GM18517 (cell line): Measurements from ENCODE around the gene TLR3.
A peak's percentile ranks its signal among the peaks of the same experiment; 100 is the strongest.
"Not testable (repeated sequence)": the region's sequence is repeated elsewhere in the genome, so short reads cannot be mapped to it uniquely, and the experiment has no call there.

Source experiments
- ATAC-seq: cut with Tn5 transposase; IDR thresholded peaks from one replicate; pipeline ENCODE4 v1.9.1; 2021; ENCODE audit warnings: mild to moderate bottlenecking, moderate library complexity; ENCODE audit not compliant: unreplicated experiment

TLR3 gene

GRCh38 chr4:186040316-186040715, 28.6 kb upstream of the TLR3 start:
- ATAC-seq: no peak

GRCh38 chr4:186047501-186047900, 21.5 kb upstream of the TLR3 start:
- not testable (repeated sequence) for ATAC-seq

DNA sequence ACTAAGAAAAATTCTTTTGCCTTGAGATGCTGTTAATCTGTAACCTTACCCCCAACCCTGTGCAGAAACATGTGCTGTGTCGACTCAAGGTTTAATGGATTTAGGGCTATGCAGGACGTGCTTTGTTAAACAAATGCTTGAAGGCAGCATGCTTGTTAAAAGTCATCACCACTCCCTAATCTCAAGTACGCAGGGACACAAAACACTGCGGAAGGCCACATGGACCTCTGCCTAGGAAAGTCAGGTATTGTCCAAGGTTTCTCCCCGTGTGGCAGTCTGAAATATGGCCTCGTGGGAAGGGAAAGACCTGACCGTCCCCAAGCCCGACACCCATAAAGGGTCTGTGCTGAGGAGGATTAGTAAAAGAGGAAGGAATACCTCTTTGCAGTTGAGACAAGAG, 18.8 kb upstream of the TLR3 start:
- not testable (repeated sequence) for ATAC-seq

DNA sequence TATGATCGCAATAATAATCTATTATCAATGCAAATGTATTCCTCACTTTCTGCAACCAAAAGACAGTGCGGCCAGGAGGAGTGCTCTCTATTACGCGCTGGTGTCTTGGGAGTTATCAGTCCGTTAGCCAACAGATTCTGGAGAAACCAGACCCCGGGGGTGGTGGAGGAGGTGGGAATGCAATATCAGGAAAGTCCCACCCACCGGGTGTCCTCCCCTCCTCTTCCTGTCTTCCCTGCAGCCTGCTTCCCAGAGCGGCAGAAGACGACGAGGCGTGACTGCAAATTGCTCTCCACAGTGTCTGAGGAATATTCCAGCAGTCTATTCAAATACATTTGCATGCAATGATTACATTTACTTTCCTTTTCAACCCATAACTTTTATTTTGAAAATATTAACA, 17.9 kb upstream of the TLR3 start:
- ATAC-seq: no peak

DNA sequence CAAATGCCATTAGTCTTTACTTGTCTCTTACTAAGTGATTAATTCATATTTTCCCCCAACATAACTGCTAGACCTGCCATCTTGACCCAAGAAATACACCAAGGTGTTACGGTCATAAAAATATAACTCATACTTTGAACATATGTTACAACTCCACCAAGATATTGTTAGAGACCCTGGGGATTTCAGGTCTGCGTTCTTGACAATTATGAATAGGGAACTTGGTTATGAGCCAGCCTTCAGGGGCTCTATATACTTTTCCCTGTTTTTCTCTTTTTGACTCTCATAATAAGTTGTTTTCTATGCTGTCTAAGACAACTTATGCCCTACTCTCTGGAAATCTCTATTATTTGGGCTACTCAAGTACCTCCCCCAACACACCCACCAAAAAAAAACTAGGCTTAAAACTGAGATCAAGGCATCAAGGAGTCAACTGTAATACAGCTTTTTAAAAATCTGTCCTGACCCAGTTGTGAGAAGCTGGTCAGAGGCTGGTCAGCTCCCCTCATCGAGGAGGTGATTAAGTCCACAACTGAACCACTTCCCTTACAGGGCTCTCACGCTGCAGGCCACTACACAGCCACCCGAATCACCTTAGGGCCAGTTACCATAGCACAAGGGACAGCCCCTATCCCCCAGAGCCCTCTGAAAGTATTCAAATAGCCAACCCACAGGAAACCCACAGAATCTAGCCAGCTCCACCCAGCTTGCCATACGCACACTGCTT, 10.5 kb upstream of the TLR3 start:
- ATAC-seq: peak; percentile 100

DNA sequence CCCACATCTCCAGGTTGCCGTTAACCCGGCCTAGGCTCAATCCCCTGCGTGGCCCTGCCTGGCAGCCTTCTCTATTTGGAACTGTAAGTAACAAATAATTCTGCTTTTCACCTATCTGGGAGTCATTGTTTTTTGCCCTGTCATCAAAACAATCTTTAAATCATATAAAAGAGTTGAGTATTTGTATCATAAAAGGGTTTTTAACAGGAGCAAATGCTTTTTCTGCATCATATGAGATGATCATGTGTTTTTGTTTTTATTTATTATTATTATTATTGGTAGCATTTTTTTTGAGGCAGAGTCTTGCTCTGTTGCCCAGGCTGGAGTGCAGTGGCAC, 10.0 kb upstream of the TLR3 start:
- ATAC-seq: no peak

DNA sequence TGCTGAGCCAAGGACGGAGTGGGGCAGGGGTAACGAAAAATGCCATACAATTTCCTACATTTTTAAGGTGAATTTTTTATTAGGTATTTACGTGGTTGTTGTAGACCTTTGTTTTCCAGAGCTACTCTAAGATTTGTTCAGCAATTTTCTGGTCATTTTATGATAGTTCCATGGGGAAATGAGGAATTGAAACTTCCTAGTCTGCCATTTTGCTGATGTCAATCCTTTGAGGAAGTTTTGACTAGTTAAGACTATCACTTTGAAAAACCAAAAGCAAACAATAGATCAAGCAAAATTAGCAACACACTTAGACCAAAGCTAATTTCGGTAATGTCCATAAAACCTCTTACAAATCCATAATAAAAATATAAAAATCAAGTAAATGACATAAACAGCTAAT, 7.0 kb upstream of the TLR3 start:
- ATAC-seq: no peak

DNA sequence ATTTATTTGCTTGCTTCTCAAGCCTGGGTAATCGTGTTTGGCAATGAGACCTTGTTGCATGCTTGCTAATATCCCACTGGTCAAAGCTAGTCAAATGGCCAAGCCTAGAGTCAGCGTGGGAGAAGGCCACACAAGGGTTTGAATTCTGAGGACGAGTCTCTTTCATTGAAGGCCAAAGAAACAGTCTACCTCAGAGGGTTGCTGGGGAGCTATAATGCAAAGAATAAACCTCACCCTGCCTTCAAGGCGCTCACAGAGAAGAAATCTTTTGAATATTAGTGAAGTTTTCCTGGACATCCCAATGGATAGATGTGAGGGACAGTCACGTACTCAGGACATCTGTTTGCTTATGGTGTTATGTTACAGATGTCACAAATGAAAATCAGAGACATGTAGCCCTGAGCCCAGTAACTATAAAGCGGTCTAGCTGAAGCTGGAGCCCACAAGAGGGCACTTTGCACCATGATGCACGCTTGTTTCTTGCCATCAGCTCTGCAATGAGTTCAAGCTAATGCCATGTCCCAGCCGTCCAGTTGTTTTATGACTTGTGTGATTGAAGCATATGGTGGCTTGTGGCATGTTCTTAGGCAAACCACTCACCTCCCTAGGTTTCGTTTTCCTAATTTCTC, 1.1 kb upstream of the TLR3 start:
- ATAC-seq: peak; percentile 84

GRCh38 chr4:186069729-186070128, 773 bp downstream of the TLR3 start:
- no peak for ATAC-seq

DNA sequence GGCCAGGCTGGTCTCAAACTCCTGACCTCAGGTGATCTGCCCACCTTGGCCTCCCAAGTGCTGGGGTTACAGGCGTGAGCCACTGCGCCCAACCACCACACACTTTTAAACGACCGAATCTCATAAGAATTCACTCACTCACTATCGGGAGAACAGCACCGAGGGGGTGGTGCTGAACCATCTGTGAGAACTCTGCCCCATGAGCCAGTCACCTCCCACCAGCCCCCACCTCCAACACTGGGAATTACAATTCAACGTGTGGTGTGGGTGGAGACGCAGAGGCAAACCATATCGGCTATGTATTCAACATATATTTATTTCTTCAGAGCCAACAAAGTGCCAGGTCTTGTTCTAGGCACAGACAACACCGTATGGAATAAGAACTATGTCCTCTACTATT, 3.6 kb downstream of the TLR3 start:
- ATAC-seq: no peak

- ATAC-seq: no peak
These were observed 5.2 kb downstream of the TLR3 start for GRCh38 chr4:186074189-186074588.

DNA sequence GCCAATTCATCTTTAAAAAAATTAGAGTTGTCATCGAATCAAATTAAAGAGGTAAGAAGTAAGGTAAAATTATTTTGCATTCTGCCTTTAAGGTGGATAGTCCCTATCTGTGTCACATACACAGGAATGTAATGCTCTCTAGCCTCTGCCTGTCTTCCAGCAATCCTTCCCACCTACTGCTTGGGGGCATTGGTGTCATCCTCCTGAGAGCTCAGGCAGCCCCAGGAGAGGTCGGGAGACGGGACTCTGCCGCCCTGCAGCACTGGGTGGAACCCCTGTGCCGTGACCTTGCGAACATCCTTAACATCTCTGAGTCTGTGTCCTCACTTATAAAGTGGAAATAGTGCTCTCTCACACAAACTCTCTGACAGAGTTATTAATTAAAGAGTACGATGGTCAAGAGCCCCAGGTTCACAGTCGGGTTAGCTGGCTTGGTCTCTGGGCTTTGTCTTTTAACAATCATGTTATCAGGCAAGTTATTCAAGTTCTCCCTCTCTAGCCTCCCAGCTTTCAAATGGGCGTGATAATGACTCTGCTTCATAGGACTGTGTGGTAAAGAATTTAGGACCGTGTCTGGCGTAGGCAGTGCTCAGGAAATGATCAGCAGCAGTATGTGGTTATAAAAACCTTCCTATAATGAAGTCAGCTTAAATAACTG, 10.2 kb downstream of the TLR3 start:
- no peak for ATAC-seq

DNA sequence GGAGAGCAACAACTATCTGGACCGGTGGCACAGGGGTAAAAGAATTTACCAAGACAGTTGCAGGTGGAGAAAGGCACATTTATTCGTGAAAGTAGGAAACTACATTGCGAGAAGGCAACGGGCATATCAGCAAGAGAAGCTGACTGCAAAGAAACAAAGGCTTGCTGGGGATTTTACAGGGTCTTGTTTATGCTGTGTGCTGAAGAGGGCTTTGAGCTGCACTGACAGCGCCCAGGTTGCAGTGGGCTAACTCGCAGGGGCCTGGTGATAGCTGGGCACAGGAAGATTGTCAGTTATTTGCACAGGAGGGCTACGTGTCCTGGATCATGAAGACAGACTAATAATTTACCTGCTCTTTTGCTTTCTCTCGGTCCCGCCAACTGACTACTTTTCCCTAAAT, 10.7 kb downstream of the TLR3 start:
- ATAC-seq: no peak

- ATAC-seq: no peak
These were observed 12.3 kb downstream of the TLR3 start for GRCh38 chr4:186081202-186081807.

- ATAC-seq: no peak
These were observed 13.3 kb downstream of the TLR3 start for GRCh38 chr4:186082221-186082620.

DNA sequence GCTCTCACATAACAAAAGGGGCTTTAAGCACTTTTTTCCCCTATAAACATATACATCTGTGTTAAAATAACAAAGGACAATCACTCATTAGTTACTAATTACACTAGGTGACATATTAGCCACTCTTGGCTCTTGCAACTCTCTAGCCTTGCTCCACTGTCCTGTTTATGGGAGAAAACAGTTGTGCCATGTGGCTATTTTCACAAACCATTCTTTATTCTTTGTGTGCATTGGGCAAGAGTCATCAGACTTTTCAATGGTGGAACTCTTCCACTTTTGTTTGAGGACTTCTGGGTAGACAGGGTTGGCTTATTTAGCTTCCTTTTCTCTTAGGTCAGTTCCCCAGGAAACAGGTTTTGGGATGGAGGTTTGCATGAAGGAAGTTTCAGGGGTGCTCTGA, 19.6 kb downstream of the TLR3 start:
- ATAC-seq: no peak

DNA sequence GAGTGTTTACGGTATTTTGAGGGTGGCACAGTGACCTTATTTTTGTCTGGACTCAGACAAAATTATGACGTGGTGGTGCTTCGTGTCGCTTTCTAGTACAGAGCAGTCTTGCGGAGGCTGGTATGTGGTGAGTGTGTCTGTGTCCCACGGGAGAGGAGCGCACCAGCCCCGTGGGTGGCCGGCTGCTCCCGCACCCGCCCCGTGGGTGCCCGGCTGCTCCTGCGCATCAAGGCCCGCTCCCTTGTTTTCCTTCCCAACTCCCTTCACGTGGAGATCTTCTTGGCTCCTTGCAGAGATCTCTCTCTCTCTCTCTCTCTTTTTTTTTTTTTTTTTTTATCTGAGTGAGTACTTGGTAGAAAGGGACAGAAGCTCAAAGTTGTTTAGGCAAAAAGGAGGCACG, 23.3 kb downstream of the TLR3 start:
- no peak for ATAC-seq

- no peak for ATAC-seq
These were observed 26.4 kb downstream of the TLR3 start for GRCh38 chr4:186095406-186095805.

GRCh38 chr4:186096681-186097165, 27.8 kb downstream of the TLR3 start:
- no peak for ATAC-seq

GRCh38 chr4:186097386-186097785, 28.4 kb downstream of the TLR3 start:
- ATAC-seq: no peak

- ATAC-seq: no peak
These were observed 34.0 kb downstream of the TLR3 start for GRCh38 chr4:186102931-186103330.
